Smooth muscle cell of the pulmonary artery (primary cell): ENCODE results near the gene CEACAM7. TPM values are rescaled to one million over a fixed set of nuclear protein-coding genes. Genes with fewer than 3 reads are reported as not detected.

Source experiments
- total RNA-seq: library from RNA; depleted of rRNA; stranded (reverse); fragments of >200 nt; gene quantifications from 2 replicates; pipeline ENCODE4 v1.2.3, GENCODE V29; 2014

The CEACAM7 gene
- total RNA-seq, result not detected in 2 replicates

DNA sequence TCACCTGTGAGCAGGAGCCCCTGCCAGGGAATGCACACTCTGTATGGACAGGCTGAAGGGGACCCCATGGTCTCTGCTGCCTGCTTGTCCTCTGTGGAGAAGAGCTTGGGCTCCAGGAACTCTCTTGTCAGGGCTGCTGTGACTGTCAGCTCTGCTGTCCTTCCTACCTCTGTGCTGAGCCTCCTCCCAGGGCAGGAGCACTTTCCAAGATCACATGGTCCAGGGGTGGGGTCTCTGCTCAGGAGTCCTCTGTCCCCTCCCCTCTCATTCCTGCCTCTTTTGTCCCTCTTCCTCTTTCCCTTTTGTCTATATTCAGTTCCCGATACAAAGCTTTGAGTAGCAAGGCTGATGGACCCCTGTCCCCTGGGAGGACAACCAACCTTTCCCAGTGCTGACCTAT is at the start of gene CEACAM7:
Gene CEACAM7, minus strand, starts transcription at position 173 of the 400 bp plus-strand sequence. Its CDS starts 105 bp downstream, at position 68.

DNA sequence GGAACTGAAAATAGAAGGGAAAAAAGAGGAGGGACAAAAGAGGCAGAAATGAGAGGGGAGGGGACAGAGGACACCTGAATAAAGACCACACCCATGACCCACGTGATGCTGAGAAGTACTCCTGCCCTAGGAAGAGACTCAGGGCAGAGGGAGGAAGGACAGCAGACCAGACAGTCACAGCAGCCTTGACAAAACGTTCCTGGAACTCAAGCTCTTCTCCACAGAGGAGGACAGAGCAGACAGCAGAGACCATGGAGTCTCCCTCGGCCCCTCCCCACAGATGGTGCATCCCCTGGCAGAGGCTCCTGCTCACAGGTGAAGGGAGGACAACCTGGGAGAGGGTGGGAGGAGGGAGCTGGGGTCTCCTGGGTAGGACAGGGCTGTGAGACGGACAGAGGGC is 20.4 kb upstream of the CEACAM7 start, which contains the start of gene CEACAM5:
Gene CEACAM5, plus strand, starts transcription at position 146 of the 400 bp plus-strand sequence. Its CDS starts 106 bp downstream, at position 252.

GRCh38 chr19:41626877-41627276 is 61.2 kb downstream of the CEACAM7 start, which contains the start of gene CEACAM4:
Gene CEACAM4 (minus strand): TSS chr19:41627074. CDS start chr19:41626963, 111 bp downstream.

Other genes starting within 250 kb of the CEACAM7 start
- gene DMAC2, start 248.4 kb downstream of the CEACAM7 start, total RNA-seq, result 28.6 and 33.4 TPM in 2 replicates
- not detected in 2 replicates for gene ERICH4, start 245.1 kb downstream of the CEACAM7 start, total RNA-seq
- gene CEACAM21, start 112.1 kb downstream of the CEACAM7 start, total RNA-seq, result not detected in 2 replicates
- not detected in 2 replicates for gene CEACAM4, start 61.2 kb downstream of the CEACAM7 start, total RNA-seq
- gene CEACAM5, start 20.4 kb upstream of the CEACAM7 start, total RNA-seq, result not detected in 2 replicates
- not detected in 2 replicates for gene CEACAM6, start 67.3 kb upstream of the CEACAM7 start, total RNA-seq
- not detected in 2 replicates for gene CEACAM3, start 108.3 kb upstream of the CEACAM7 start, total RNA-seq
- not detected in 2 replicates for gene LYPD4, start 156.4 kb upstream of the CEACAM7 start, total RNA-seq
- not detected in 2 replicates for gene DMRTC2, start 156.8 kb upstream of the CEACAM7 start, total RNA-seq
- 612 and 811 TPM in 2 replicates for gene RPS19, start 172.0 kb upstream of the CEACAM7 start, total RNA-seq
- gene CD79A, start 189.0 kb upstream of the CEACAM7 start, total RNA-seq, result 0.07 and 0.20 TPM in 2 replicates
- gene ARHGEF1, start 194.9 kb upstream of the CEACAM7 start, total RNA-seq, result 33.4 and 39.2 TPM in 2 replicates
- 0.07 and 0.10 TPM in 2 replicates for gene ERFL, start 240.2 kb upstream of the CEACAM7 start, total RNA-seq